Activated CD8-positive, alpha-beta T cell treated with anti-CD3 and anti-CD28 coated beads for 36 hours (primary cell): Measurements from ENCODE around the gene GRID1. TPM values are rescaled to one million over a fixed set of nuclear protein-coding genes. Genes with fewer than 3 reads are reported as not detected.

ENCODE experiments used
- ATAC-seq: fragments of 200-7000 bp; cut with Tn5 transposase; one replicate; pipeline ENCODE4 v1.10.0; 2021; ENCODE audit warnings: mild to moderate bottlenecking, moderate library complexity
- CTCF ChIA-PET: fragments of 350-600 bp; sonication (Branson Sonifier 250); formaldehyde crosslinking; loops from one replicate; lab custom pipeline; 2021; ENCODE audit warnings: antibody characterized with exemption; lab: Charles Lee
- POLR2A ChIA-PET: fragments of 350-600 bp; sonication (Branson Sonifier 250); formaldehyde crosslinking; loops from one replicate; lab custom pipeline; 2021; ENCODE audit warnings: antibody characterized with exemption; lab: Charles Lee
- DNase-seq: peaks from one replicate; pipeline ENCODE4 v3.0.0-alpha.2; 2020
- H3K27ac Mint-ChIP-seq: one replicate; pipeline ENCODE4 v1.8.0; 2021; ENCODE audit warnings: mild to moderate bottlenecking, mixed read lengths
- H3K27me3 Mint-ChIP-seq: one replicate; pipeline ENCODE4 v1.8.0; 2021; ENCODE audit warnings: mixed read lengths
- H3K36me3 Mint-ChIP-seq: one replicate; pipeline ENCODE4 v1.8.0; 2021; ENCODE audit warnings: low read depth, mixed read lengths
- H3K4me1 Mint-ChIP-seq: one replicate; pipeline ENCODE4 v1.8.0; 2021; ENCODE audit warnings: low read depth, mixed read lengths
- H3K4me3 Mint-ChIP-seq: one replicate; pipeline ENCODE4 v1.8.0; 2021; ENCODE audit warnings: mild to moderate bottlenecking, moderate library complexity, mixed read lengths
- H3K9me3 Mint-ChIP-seq: one replicate; pipeline ENCODE4 v1.8.0; 2021; ENCODE audit warnings: mixed read lengths
- CTCF ChIP-seq: fragments of 200-600 bp; IDR thresholded peaks from one replicate; pipeline ENCODE4 v1.8.0; 2022; ENCODE audit warnings: antibody characterized with exemption, mild to moderate bottlenecking
- intact Hi-C: fragments of 100-400 bp; cut with micrococcal nuclease; formaldehyde crosslinking; loops from one replicate; pipeline ENCODE4 v1.10.0; 2022
- total RNA-seq, 2 experiments: library from RNA; stranded (reverse); gene quantifications; one replicate each; pipeline ENCODE4 v1.2.3, GENCODE V29; 2021

GRID1 gene
- total RNA-seq, 2 experiments from 2014 or later: not detected

- POLR2A ChIA-PET: no interaction called here
- H3K27ac Mint-ChIP-seq: no peak overlapping the region
- DNase-seq (no peak), ATAC-seq (no peak)
- H3K4me1 Mint-ChIP-seq: no peaks in the 10 kb centered on the region
- intact Hi-C loops: no loop called here
- H3K9me3 Mint-ChIP-seq: peaks cover 6% of the 10 kb centered on the region
- H3K4me3 Mint-ChIP-seq: no peak overlapping the region
- CTCF ChIA-PET: no interaction called here
- H3K27me3 Mint-ChIP-seq: peaks cover 2% of the 10 kb centered on the region
- TF ChIP-seq CTCF: no peak
- H3K36me3 Mint-ChIP-seq: no peaks in the 10 kb centered on the region
Measured at GRCh38 chr10:86252556-86252955, 114.0 kb downstream of the GRID1 start.

GRCh38 chr10:86252079-86252478, 114.5 kb downstream of the GRID1 start:
- CTCF ChIA-PET: no interaction called here
- Mint-ChIP-seq H3K9me3 (peaks cover 6% of the 10 kb centered on the region), H3K36me3 (no peaks in the 10 kb centered on the region), H3K4me1 (no peaks in the 10 kb centered on the region), H3K27me3 (peaks cover 2% of the 10 kb centered on the region), H3K4me3 (no peak overlapping the region), H3K27ac (no peak overlapping the region)
- no peak for TF ChIP-seq CTCF
- POLR2A ChIA-PET: no interaction called here
- intact Hi-C loops: no loop called here
- ATAC-seq (no peak), DNase-seq (no peak)

- intact Hi-C loops: no loop called here
- Mint-ChIP-seq H3K4me3 (no peak overlapping the region), H3K9me3 (peaks cover 6% of the 10 kb centered on the region), H3K4me1 (no peaks in the 10 kb centered on the region), H3K36me3 (no peaks in the 10 kb centered on the region), H3K27me3 (peaks cover 2% of the 10 kb centered on the region), H3K27ac (no peak overlapping the region)
- TF ChIP-seq CTCF: no peak
- ATAC-seq: no peak
- POLR2A ChIA-PET: no interaction called here
- no peak for DNase-seq
- CTCF ChIA-PET: no interaction called here
Measured at GRCh38 chr10:86251426-86251825, 115.2 kb downstream of the GRID1 start.

GRCh38 chr10:86250399-86250798, 116.2 kb downstream of the GRID1 start:
- CTCF ChIA-PET: no interaction called here
- Mint-ChIP-seq H3K4me1 (no peaks in the 10 kb centered on the region), H3K36me3 (no peaks in the 10 kb centered on the region), H3K4me3 (no peak overlapping the region), H3K27me3 (peaks cover 2% of the 10 kb centered on the region), H3K27ac (no peak overlapping the region), H3K9me3 (peaks cover 6% of the 10 kb centered on the region)
- POLR2A ChIA-PET: no interaction called here
- no peak for TF ChIP-seq CTCF
- ATAC-seq: no peak
- intact Hi-C loops: no loop called here
- no peak for DNase-seq

GRCh38 chr10:86249794-86250193, 116.8 kb downstream of the GRID1 start:
- Mint-ChIP-seq H3K4me1 (no peaks in the 10 kb centered on the region), H3K36me3 (no peaks in the 10 kb centered on the region), H3K27me3 (peaks cover 2% of the 10 kb centered on the region), H3K4me3 (no peak overlapping the region), H3K9me3 (peaks cover 6% of the 10 kb centered on the region), H3K27ac (no peak overlapping the region)
- DNase-seq: no peak
- TF ChIP-seq CTCF: no peak
- CTCF ChIA-PET: no interaction called here
- POLR2A ChIA-PET: no interaction called here
- no peak for ATAC-seq
- intact Hi-C loops: no loop called here
